HEK293 (cell line): ENCODE data around the gene PLEKHD1.

Source experiments
- CTCF ChIA-PET: fragments of 350-600 bp; formaldehyde crosslinking; extraction: SDS; loops from one replicate; lab custom pipeline; 2021; ENCODE audit warnings: antibody characterized with exemption; lab: Yijun Ruan, JAX
- POLR2A ChIA-PET: fragments of 300-600 bp; formaldehyde crosslinking; extraction: SDS; loops from one replicate; lab custom pipeline; 2020; ENCODE audit warnings: antibody characterized with exemption, inconsistent platforms; lab: Yijun Ruan, JAX
- H3K27ac ChIP-seq: fragments of 200-500 bp; sonication (Bioruptor generic); 2 replicates; pipeline ENCODE4 v1.5.1; 2014; ENCODE audit warnings: low read depth, low read length, control low read depth, inconsistent platforms; ENCODE audit errors: extremely low read depth
- H3K36me3 ChIP-seq, 2 experiments: fragments of 200-500 bp in 1 of 2; sonication (Bioruptor generic) in 1 of 2; 1 replicate in 1 of 2; 2 replicates in 1 of 2; pipeline ENCODE4 v1.5.1; 2014 to 2017; ENCODE audit warnings: inconsistent platforms in 2 of 2, low read length in 2 of 2; ENCODE audit not compliant: control insufficient read depth in 2 of 2, insufficient read depth in 1 of 2
- H3K4me1 ChIP-seq: fragments of 200-500 bp; sonication (Bioruptor generic); 2 replicates; pipeline ENCODE4 v1.5.1; 2014; ENCODE audit warnings: mild to moderate bottlenecking, low read length, inconsistent platforms; ENCODE audit not compliant: control insufficient read depth, insufficient read depth
- H3K4me3 ChIP-seq: 2 replicates; pipeline ENCODE4 v1.5.1; 2011; ENCODE audit warnings: low read depth, mild to moderate bottlenecking, control low read depth, low read length, moderate library complexity
- H3K9me3 ChIP-seq: fragments of 200-500 bp; sonication (Bioruptor generic); 2 replicates; pipeline ENCODE4 v1.5.1; 2014; ENCODE audit warnings: low read depth, low read length, inconsistent platforms; ENCODE audit not compliant: control insufficient read depth, insufficient read depth
- GFI1B ChIP-seq: fragments of 450-650 bp; formaldehyde crosslinking; IDR thresholded peaks from 2 replicates; pipeline ENCODE4 v1.5.1; 2016; ENCODE audit warnings: missing biosample characterization, missing genetic modification characterization
- KLF17 ChIP-seq: fragments of 450-650 bp; formaldehyde crosslinking; IDR thresholded peaks from 2 replicates; pipeline ENCODE4 v1.5.1; 2016; ENCODE audit warnings: missing biosample characterization, missing genetic modification characterization
- OSR2 ChIP-seq: fragments of 450-650 bp; formaldehyde crosslinking; IDR thresholded peaks from 2 replicates; pipeline ENCODE4 v1.5.1; 2016; ENCODE audit warnings: missing biosample characterization, missing genetic modification characterization
- SALL2 ChIP-seq: fragments of 450-650 bp; formaldehyde crosslinking; IDR thresholded peaks from 2 replicates; pipeline ENCODE4 v1.5.0; 2017; ENCODE audit warnings: missing biosample characterization, mild to moderate bottlenecking, missing genetic modification characterization, borderline replicate concordance
- SETDB1 ChIP-seq: IDR thresholded peaks from one replicate; pipeline ENCODE4 v1.6.1; 2017; ENCODE audit warnings: mild to moderate bottlenecking, low read length, moderate library complexity, mixed read lengths; ENCODE audit not compliant: insufficient read length
- SP3 ChIP-seq: fragments of 450-650 bp; formaldehyde crosslinking; IDR thresholded peaks from 2 replicates; pipeline ENCODE4 v1.5.1; 2016; ENCODE audit warnings: missing biosample characterization, missing genetic modification characterization
- WT1 ChIP-seq: fragments of 450-650 bp; formaldehyde crosslinking; IDR thresholded peaks from 2 replicates; pipeline ENCODE4 v1.5.1; 2016; ENCODE audit warnings: missing biosample characterization, missing genetic modification characterization
- YY1 ChIP-seq: fragments of 450-650 bp; formaldehyde crosslinking; IDR thresholded peaks from 2 replicates; pipeline ENCODE4 v1.5.1; 2018; ENCODE audit warnings: missing biosample characterization, missing genetic modification characterization
- ZBTB7A ChIP-seq: fragments of 450-650 bp; formaldehyde crosslinking; IDR thresholded peaks from 2 replicates; pipeline ENCODE4 v1.5.1; 2016; ENCODE audit warnings: low read depth, missing biosample characterization, missing genetic modification characterization
- ZNF174 ChIP-seq: fragments of 450-650 bp; formaldehyde crosslinking; IDR thresholded peaks from 2 replicates; pipeline ENCODE4 v1.5.0; 2017; ENCODE audit warnings: missing biosample characterization, mild to moderate bottlenecking, missing genetic modification characterization
- ZNF175 ChIP-seq: fragments of 450-650 bp; formaldehyde crosslinking; IDR thresholded peaks from 2 replicates; pipeline ENCODE4 v1.5.1; 2016; ENCODE audit warnings: missing biosample characterization, missing genetic modification characterization
- ZNF19 ChIP-seq: fragments of 450-650 bp; formaldehyde crosslinking; IDR thresholded peaks from 2 replicates; pipeline ENCODE4; 2016; ENCODE audit warnings: missing biosample characterization, missing genetic modification characterization, low read depth
- ZNF2 ChIP-seq: fragments of 450-650 bp; formaldehyde crosslinking; IDR thresholded peaks from 2 replicates; pipeline ENCODE4 v1.5.1; 2016; ENCODE audit warnings: missing biosample characterization, missing genetic modification characterization
- ZNF23 ChIP-seq: fragments of 450-650 bp; formaldehyde crosslinking; IDR thresholded peaks from 2 replicates; pipeline ENCODE4 v1.5.1; 2016; ENCODE audit warnings: missing biosample characterization, missing genetic modification characterization, borderline replicate concordance
- ZNF354C ChIP-seq: fragments of 450-650 bp; formaldehyde crosslinking; IDR thresholded peaks from 2 replicates; pipeline ENCODE4 v1.5.1; 2016; ENCODE audit warnings: missing biosample characterization, missing genetic modification characterization, low read depth, borderline replicate concordance
- ZNF37A ChIP-seq: fragments of 450-650 bp; IDR thresholded peaks from 2 replicates; pipeline ENCODE4 v1.5.1; 2018; ENCODE audit warnings: missing biosample characterization, missing genetic modification characterization
- ZNF394 ChIP-seq: fragments of 450-650 bp; formaldehyde crosslinking; IDR thresholded peaks from 2 replicates; pipeline ENCODE4 v1.5.1; 2016; ENCODE audit warnings: missing biosample characterization, missing genetic modification characterization, mild to moderate bottlenecking, moderate library complexity, borderline replicate concordance
- ZNF398 ChIP-seq: fragments of 450-650 bp; formaldehyde crosslinking; IDR thresholded peaks from 2 replicates; pipeline ENCODE4 v1.5.1; 2017; ENCODE audit warnings: missing biosample characterization, missing genetic modification characterization
- ZNF423 ChIP-seq: fragments of 450-650 bp; formaldehyde crosslinking; IDR thresholded peaks from 2 replicates; pipeline ENCODE4 v1.5.1; 2016; ENCODE audit warnings: missing biosample characterization, missing genetic modification characterization
- ZNF426 ChIP-seq: fragments of 450-650 bp; formaldehyde crosslinking; IDR thresholded peaks from 2 replicates; pipeline ENCODE4 v1.5.1; 2017; ENCODE audit warnings: missing biosample characterization, missing genetic modification characterization, mild to moderate bottlenecking, inconsistent platforms, moderate library complexity
- ZNF473 ChIP-seq: fragments of 450-650 bp; formaldehyde crosslinking; IDR thresholded peaks from 2 replicates; pipeline ENCODE4 v1.5.1; 2017; ENCODE audit warnings: missing biosample characterization, missing genetic modification characterization
- ZNF585B ChIP-seq: fragments of 450-650 bp; formaldehyde crosslinking; IDR thresholded peaks from 2 replicates; pipeline ENCODE4 v1.5.1; 2016; ENCODE audit warnings: missing biosample characterization, missing genetic modification characterization
- ZNF610 ChIP-seq: fragments of 450-650 bp; formaldehyde crosslinking; IDR thresholded peaks from 2 replicates; pipeline ENCODE4 v1.5.1; 2016; ENCODE audit warnings: missing biosample characterization, missing genetic modification characterization, borderline replicate concordance
- ZNF621 ChIP-seq: fragments of 450-650 bp; formaldehyde crosslinking; IDR thresholded peaks from 2 replicates; pipeline ENCODE4 v1.5.1; 2017; ENCODE audit warnings: missing biosample characterization, missing genetic modification characterization
- ZNF658 ChIP-seq: fragments of 450-650 bp; formaldehyde crosslinking; IDR thresholded peaks from 2 replicates; pipeline ENCODE4; 2016; ENCODE audit warnings: missing biosample characterization, missing genetic modification characterization
- ZNF704 ChIP-seq: fragments of 450-650 bp; formaldehyde crosslinking; IDR thresholded peaks from 2 replicates; pipeline ENCODE4 v1.5.1; 2016; ENCODE audit warnings: missing biosample characterization, missing genetic modification characterization
- ZNF707 ChIP-seq: fragments of 450-650 bp; formaldehyde crosslinking; IDR thresholded peaks from 2 replicates; pipeline ENCODE4 v1.5.1; 2016; ENCODE audit warnings: missing biosample characterization, missing genetic modification characterization
- ZNF76 ChIP-seq: fragments of 450-650 bp; formaldehyde crosslinking; IDR thresholded peaks from 2 replicates; pipeline ENCODE4; 2016; ENCODE audit warnings: low read depth, missing biosample characterization, missing genetic modification characterization, borderline replicate concordance
- ZNF830 ChIP-seq: fragments of 450-650 bp; IDR thresholded peaks from 2 replicates; pipeline ENCODE4 v1.5.0; 2018; ENCODE audit warnings: missing biosample characterization, missing genetic modification characterization, low read depth, mild to moderate bottlenecking, moderate library complexity
- ZNF837 ChIP-seq: fragments of 450-650 bp; formaldehyde crosslinking; IDR thresholded peaks from 2 replicates; pipeline ENCODE4 v1.5.1; 2016; ENCODE audit warnings: missing biosample characterization, missing genetic modification characterization
- TF ChIP-seq, protein P1 (sequence below): fragments of 450-650 bp; formaldehyde crosslinking; optimal IDR thresholded peaks from 2 replicates; pipeline ENCODE3; 2016; ENCODE audit warnings: missing biosample characterization, mild to moderate bottlenecking, missing genetic modification characterization
- TF ChIP-seq, protein P2 (sequence below): fragments of 450-650 bp; formaldehyde crosslinking; IDR thresholded peaks from 2 replicates; pipeline ENCODE4 v1.5.1; 2016; ENCODE audit warnings: missing biosample characterization, missing genetic modification characterization

PLEKHD1 gene

GRCh38 chr14:69572030-69572840 is 87.7 kb downstream of the PLEKHD1 start:
- ChIA-PET CTCF (interaction anchor here (0.6 to 4.7 kb wide), 8 partner anchors 8 to 329 kb away, joined by 3 to 31 read pairs (median 4); no protein-coding TSS in a partner anchor), POLR2A (no interaction called here)
- no peaks in the 10 kb centered on the region for H3K36me3 ChIP-seq
- H3K4me1 ChIP-seq: peaks cover 3% of the 10 kb centered on the region
- H3K9me3 ChIP-seq: no peaks in the 10 kb centered on the region
- H3K27ac ChIP-seq: peak overlapping the region; percentile 78
- H3K4me3 ChIP-seq: peak overlapping the region; percentile 24
- TF ChIP-seq GFI1B (tag by site-specific recombination) (no peak), KLF17 (tag by site-specific recombination) (no peak), ZNF2 (tag by site-specific recombination) (no peak), ZNF394 (tag by site-specific recombination) (no peak), ZNF585B (no peak), ZNF704 (tag by site-specific recombination) (no peak), ZNF426 (tag by site-specific recombination) (no peak), ZBTB7A (no peak), WT1 (tag by site-specific recombination) (no peak), ZNF175 (no peak), ZNF354C (tag by site-specific recombination) (no peak), SP3 (no peak), ZNF37A (tag by site-specific recombination) (no peak), ZNF174 (tag by site-specific recombination) (no peak), OSR2 (peak; percentile 25; the same call in 1 of the 2 replicates), ZNF19 (no peak), YY1 (tag by site-specific recombination) (no peak), ZNF621 (tag by site-specific recombination) (no peak), ZNF830 (tag by site-specific recombination) (no peak), ZNF76 (no peak), ZNF837 (tag by site-specific recombination) (no peak), ZNF398 (tag by site-specific recombination) (no peak), ZNF610 (tag by site-specific recombination) (peak; percentile 79; the same call in 1 of the 2 replicates), ZNF658 (no peak), SETDB1 (peak; percentile 14), SALL2 (tag by site-specific recombination) (no peak), ZNF707 (tag by site-specific recombination) (no peak), ZNF473 (tag by site-specific recombination) (no peak), ZNF423 (tag by site-specific recombination) (no peak), ZNF23 (no peak)
- TF ChIP-seq, protein P1, sequence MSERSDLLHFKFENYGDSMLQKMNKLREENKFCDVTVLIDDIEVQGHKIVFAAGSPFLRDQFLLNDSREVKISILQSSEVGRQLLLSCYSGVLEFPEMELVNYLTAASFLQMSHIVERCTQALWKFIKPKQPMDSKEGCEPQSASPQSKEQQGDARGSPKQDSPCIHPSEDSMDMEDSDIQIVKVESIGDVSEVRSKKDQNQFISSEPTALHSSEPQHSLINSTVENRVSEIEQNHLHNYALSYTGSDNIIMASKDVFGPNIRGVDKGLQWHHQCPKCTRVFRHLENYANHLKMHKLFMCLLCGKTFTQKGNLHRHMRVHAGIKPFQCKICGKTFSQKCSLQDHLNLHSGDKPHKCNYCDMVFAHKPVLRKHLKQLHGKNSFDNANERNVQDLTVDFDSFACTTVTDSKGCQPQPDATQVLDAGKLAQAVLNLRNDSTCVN (tag by site-specific recombination): peak; percentile 61
- TF ChIP-seq, protein P2, sequence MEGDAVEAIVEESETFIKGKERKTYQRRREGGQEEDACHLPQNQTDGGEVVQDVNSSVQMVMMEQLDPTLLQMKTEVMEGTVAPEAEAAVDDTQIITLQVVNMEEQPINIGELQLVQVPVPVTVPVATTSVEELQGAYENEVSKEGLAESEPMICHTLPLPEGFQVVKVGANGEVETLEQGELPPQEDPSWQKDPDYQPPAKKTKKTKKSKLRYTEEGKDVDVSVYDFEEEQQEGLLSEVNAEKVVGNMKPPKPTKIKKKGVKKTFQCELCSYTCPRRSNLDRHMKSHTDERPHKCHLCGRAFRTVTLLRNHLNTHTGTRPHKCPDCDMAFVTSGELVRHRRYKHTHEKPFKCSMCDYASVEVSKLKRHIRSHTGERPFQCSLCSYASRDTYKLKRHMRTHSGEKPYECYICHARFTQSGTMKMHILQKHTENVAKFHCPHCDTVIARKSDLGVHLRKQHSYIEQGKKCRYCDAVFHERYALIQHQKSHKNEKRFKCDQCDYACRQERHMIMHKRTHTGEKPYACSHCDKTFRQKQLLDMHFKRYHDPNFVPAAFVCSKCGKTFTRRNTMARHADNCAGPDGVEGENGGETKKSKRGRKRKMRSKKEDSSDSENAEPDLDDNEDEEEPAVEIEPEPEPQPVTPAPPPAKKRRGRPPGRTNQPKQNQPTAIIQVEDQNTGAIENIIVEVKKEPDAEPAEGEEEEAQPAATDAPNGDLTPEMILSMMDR (tag by site-specific recombination): no peak
